Breast epithelium (tissue), 4 donors: Measurements from ENCODE around the gene TDRD12. TPM values are rescaled to one million over a fixed set of nuclear protein-coding genes. Genes with fewer than 3 reads are reported as not detected.
"Not testable (repeated sequence)": the region's sequence is repeated elsewhere in the genome, so short reads cannot be mapped to it uniquely, and the experiment has no call there.

ENCODE experiments used
- DNase-seq, 2 donors: peaks; one replicate each; pipeline ENCODE4 v3.0.0-alpha.2; 2019; ENCODE audit warnings: low spot score in 2 of 2
- H3K27ac ChIP-seq, 2 donors: fragments of 200-600 bp; sonication (generic) in 1 of 2; one replicate each; pipeline ENCODE4 v1.5.1; 2016 to 2019; ENCODE audit warnings: mild to moderate bottlenecking in 1 of 2
- H3K27me3 ChIP-seq, 2 donors: fragments of 200-600 bp; sonication (generic) in 1 of 2; one replicate each; pipeline versions ENCODE4 v1.5.1 to v1.6.0; 2017 to 2019; ENCODE audit warnings: control low read depth in 1 of 2, mild to moderate bottlenecking in 1 of 2
- H3K36me3 ChIP-seq: fragments of 200-600 bp; one replicate; pipeline ENCODE4 v1.5.1; 2019
- H3K4me1 ChIP-seq, 2 donors: fragments of 200-600 bp; sonication (generic); one replicate each; pipeline ENCODE4 v1.5.1; 2016 to 2019; ENCODE audit warnings: control low read depth in 1 of 2
- H3K4me3 ChIP-seq, 3 donors: fragments of 200-600 bp; sonication (generic); 1 replicate in 2 of 3; 2 replicates in 1 of 3; pipeline ENCODE4 v1.5.1; 2016 to 2019; ENCODE audit warnings: mild to moderate bottlenecking in 3 of 3, moderate library complexity in 2 of 3
- H3K9me3 ChIP-seq, 2 donors: fragments of 200-600 bp; sonication (generic) in 1 of 2; one replicate each; pipeline ENCODE4 v1.5.1; 2016 to 2019; ENCODE audit warnings: control low read depth in 1 of 2
- CTCF ChIP-seq, 3 donors: fragments of 450-650 bp; IDR thresholded peaks; one replicate each; pipeline ENCODE4 v1.5.1; 2016 to 2017; ENCODE audit warnings: antibody characterized with exemption in 3 of 3, mild to moderate bottlenecking in 3 of 3, moderate library complexity in 3 of 3
- POLR2A ChIP-seq: fragments of 450-650 bp; IDR thresholded peaks from one replicate; pipeline ENCODE4 v1.6.1; 2016; ENCODE audit warnings: antibody characterized with exemption, mild to moderate bottlenecking, moderate library complexity
- POLR2AphosphoS5 ChIP-seq, 3 donors: sonication (generic); formaldehyde crosslinking; IDR thresholded peaks; one replicate each; pipeline ENCODE4 v1.6.1; 2017; ENCODE audit warnings: antibody characterized with exemption in 3 of 3
- intact Hi-C: fragments of 100-400 bp; cut with DNase I; formaldehyde crosslinking; loops from one replicate; pipeline ENCODE4 v1.15.1; 2023; ENCODE audit warnings: low total_unique reads
- total RNA-seq, 3 donors: library from RNA; depleted of rRNA; stranded (reverse); fragments of >200 nt; gene quantifications; one replicate each; pipeline ENCODE4 v1.1.0, GENCODE V29; 2016

Gene TDRD12
- total RNA-seq, 3 donors from 2014 or later, result 2.0 to 2.3 TPM; not detected in 1

- DNase-seq, result no peak
- Histone ChIP-seq H3K27me3 (no peaks in the 10 kb centered on the region), H3K9me3 (peaks cover 0 to 7% of the 10 kb centered on the region in 2 donors), H3K4me1 (no peaks in the 10 kb centered on the region), H3K4me3 (no peak overlapping the region), H3K27ac (no peak overlapping the region), H3K36me3 (no peaks in the 10 kb centered on the region)
- intact Hi-C loops, result no loop called here
- TF ChIP-seq POLR2AphosphoS5 (IDR thresholded peaks at IDR 0.05) (no peak), CTCF (IDR thresholded peaks at IDR 0.05) (no peak), POLR2A (no peak)
Observed at GRCh38 chr19:32757189-32757588, 37.6 kb downstream of the TDRD12 start.

DNA sequence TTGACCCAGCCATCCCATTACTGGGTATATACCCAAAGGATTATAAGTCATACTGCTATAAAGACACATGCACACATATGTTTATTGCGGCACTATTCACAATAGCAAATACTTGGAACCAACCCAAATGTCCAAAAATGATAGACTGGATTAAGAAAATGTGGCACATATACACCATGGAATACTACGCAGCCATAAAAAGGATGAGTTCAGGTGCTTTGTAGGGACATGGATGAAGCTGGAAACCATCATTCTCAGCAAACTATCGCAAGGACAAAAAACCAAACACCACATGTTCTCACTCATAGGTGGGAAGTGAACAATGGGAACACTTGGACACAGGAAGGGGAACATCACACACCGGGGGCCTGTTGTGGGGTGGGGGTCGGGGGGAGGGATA, 45.8 kb downstream of the TDRD12 start:
- H3K4me1 ChIP-seq, H3K27me3 ChIP-seq, H3K4me3 ChIP-seq, H3K9me3 ChIP-seq, H3K36me3 ChIP-seq, H3K27ac ChIP-seq, intact Hi-C loops, DNase-seq: not testable (repeated sequence)

- Histone ChIP-seq H3K27me3 (no peaks in the 10 kb centered on the region), H3K27ac (no peak overlapping the region), H3K4me3 (no peak overlapping the region), H3K9me3 (no peaks in the 10 kb centered on the region), H3K36me3 (no peaks in the 10 kb centered on the region), H3K4me1 (no peaks in the 10 kb centered on the region)
- TF ChIP-seq CTCF (IDR thresholded peaks at IDR 0.05), result no peak
- TF ChIP-seq POLR2AphosphoS5 (IDR thresholded peaks at IDR 0.05), result no peak
- no peak for TF ChIP-seq POLR2A
- intact Hi-C loops, result no loop called here
- DNase-seq, result no peak
Observed at GRCh38 chr19:32767951-32768679, 48.5 kb downstream of the TDRD12 start.

- Histone ChIP-seq H3K9me3 (no peaks in the 10 kb centered on the region), H3K36me3 (no peaks in the 10 kb centered on the region), H3K4me1 (no peaks in the 10 kb centered on the region), H3K27ac (no peak overlapping the region), H3K4me3 (no peak overlapping the region), H3K27me3 (no peaks in the 10 kb centered on the region)
- TF ChIP-seq CTCF (IDR thresholded peaks at IDR 0.05) (no peak), POLR2A (no peak), POLR2AphosphoS5 (IDR thresholded peaks at IDR 0.05) (no peak)
- DNase-seq, result no peak
- intact Hi-C loops, result no loop called here
Observed at GRCh38 chr19:32771596-32771995, 52.0 kb downstream of the TDRD12 start.

DNA sequence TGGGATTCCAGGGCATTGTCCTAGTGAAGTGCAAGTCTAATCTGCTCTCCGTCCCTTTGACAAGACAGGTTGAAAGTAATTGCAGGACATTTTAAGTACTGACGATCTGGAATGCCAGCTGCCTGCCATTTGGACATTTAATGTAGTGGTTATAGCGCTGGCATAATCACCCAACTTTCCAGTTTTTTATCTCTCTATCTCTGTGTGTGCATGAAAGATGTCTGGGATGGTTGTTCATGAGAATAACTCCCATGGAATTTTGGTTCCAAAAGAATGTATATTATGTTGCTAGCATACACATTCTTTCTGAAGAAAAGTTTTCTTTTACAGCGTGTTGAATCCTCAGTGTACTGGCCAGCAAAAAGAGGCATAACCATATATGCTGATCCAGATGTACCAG, 53.6 kb downstream of the TDRD12 start:
- H3K27ac ChIP-seq, result no peak overlapping the region
- no peaks in the 10 kb centered on the region for H3K9me3 ChIP-seq
- intact Hi-C loops, result no loop called here
- no peak for TF ChIP-seq POLR2A
- no peak for TF ChIP-seq POLR2AphosphoS5 (IDR thresholded peaks at IDR 0.05)
- TF ChIP-seq CTCF (IDR thresholded peaks at IDR 0.05), result no peak
- H3K4me3 ChIP-seq, result no peak overlapping the region
- no peak for DNase-seq
- no peaks in the 10 kb centered on the region for H3K27me3 ChIP-seq
- no peaks in the 10 kb centered on the region for H3K4me1 ChIP-seq
- no peaks in the 10 kb centered on the region for H3K36me3 ChIP-seq
